GM12878 (cell line): ENCODE measurements around the gene ODAD4. TPM values are rescaled to one million over a fixed set of nuclear protein-coding genes. Genes with fewer than 3 reads are reported as not detected.

Source experiments
- ATAC-seq: fragments of 200-7000 bp; cut with Tn5 transposase; 3 replicates; pipeline ENCODE4 v1.9.1; 2020; ENCODE audit warnings: mild to moderate bottlenecking, moderate library complexity
- BruUV-seq: library from RNA; stranded (reverse); fragments of 400-500 nt; replicated peaks from 2 replicates; lab custom pipeline; 2021; lab: Mats Ljungman, UMichigan
- CTCF ChIA-PET: fragments of 300-600 bp; sonication (Branson Sonifier 250); formaldehyde crosslinking; extraction: SDS; loops from one replicate; lab custom pipeline; 2021; ENCODE audit warnings: inconsistent platforms; lab: Yijun Ruan, JAX
- POLR2A ChIA-PET: fragments of 350-600 bp; formaldehyde crosslinking; extraction: SDS; loops from one replicate; lab custom pipeline; 2021; ENCODE audit warnings: inconsistent platforms; lab: Charles Lee
- RAD21 ChIA-PET: fragments of 300-600 bp; sonication (Branson Sonifier 250); formaldehyde crosslinking; loops from one replicate; lab custom pipeline; 2023; ENCODE audit warnings: antibody characterized with exemption; ENCODE audit not compliant: unreplicated experiment; lab: Charles Lee
- SMC1A ChIA-PET: fragments of 300-600 bp; sonication (Branson Sonifier 250); formaldehyde crosslinking; loops from one replicate; lab custom pipeline; 2023; ENCODE audit not compliant: unreplicated experiment, uncharacterized antibody; lab: Charles Lee
- DNase-seq: peaks from one replicate; pipeline ENCODE4 v3.0.0-alpha.2; 2011; ENCODE audit warnings: low read depth, low spot score
- FAIRE-seq: peaks from 3 replicates; lab custom pipeline; 2011; peaks lifted over from hg19 to GRCh38; lab: Jason Lieb, UNC
- H2AFZ ChIP-seq: 2 replicates; pipeline ENCODE4 v1.6.0; 2011; ENCODE audit warnings: low read depth, low read length, control low read depth; ENCODE audit not compliant: control insufficient read depth
- H3K27ac ChIP-seq: 2 replicates; pipeline ENCODE4 v1.5.1; 2011; ENCODE audit warnings: control low read depth; ENCODE audit not compliant: control insufficient read depth, insufficient read depth
- H3K27me3 ChIP-seq, 2 experiments: replicated peaks in 1 of 2; 2 replicates each; pipeline versions ENCODE4 v1.6.0 to v1.6.1; 2011; ENCODE audit warnings: low read length in 1 of 2; ENCODE audit not compliant: control insufficient read depth in 2 of 2, insufficient read depth in 2 of 2
- H3K36me3 ChIP-seq, 2 experiments: 2 replicates each; pipeline ENCODE4 v1.5.1; 2011; ENCODE audit warnings: low read length in 1 of 2; ENCODE audit not compliant: control insufficient read depth in 2 of 2, insufficient read depth in 2 of 2
- H3K4me1 ChIP-seq: 2 replicates; pipeline ENCODE4 v1.6.1; 2011; ENCODE audit warnings: mild to moderate bottlenecking, low read length, moderate library complexity, mixed read lengths; ENCODE audit not compliant: control insufficient read depth, insufficient read depth
- H3K4me2 ChIP-seq: 2 replicates; pipeline ENCODE4 v1.6.0; 2011; ENCODE audit warnings: control low read depth; ENCODE audit not compliant: control insufficient read depth, insufficient read depth
- H3K4me3 ChIP-seq: fragments of 200-600 bp; sonication (generic); 2 replicates; pipeline ENCODE4 v1.5.1; 2016
- H3K79me2 ChIP-seq: 2 replicates; pipeline ENCODE4 v1.6.0; 2011; ENCODE audit warnings: low read length; ENCODE audit not compliant: control insufficient read depth, insufficient read depth
- H3K9ac ChIP-seq: 2 replicates; pipeline ENCODE4 v1.8.0; 2011; ENCODE audit warnings: low read length, control low read depth, mixed read lengths; ENCODE audit not compliant: control insufficient read depth, insufficient read depth
- H3K9me3 ChIP-seq: replicated peaks from 3 replicates; pipeline ENCODE4 v1.5.1; 2011; ENCODE audit warnings: mild to moderate bottlenecking, low read length; ENCODE audit not compliant: control insufficient read depth, insufficient read depth
- H4K20me1 ChIP-seq: 2 replicates; pipeline ENCODE4 v1.6.0; 2011; ENCODE audit not compliant: control insufficient read depth, insufficient read depth
- CHD4 ChIP-seq: fragments of 200-600 bp; sonication (generic); IDR thresholded peaks from 2 replicates; pipeline ENCODE4 v1.6.1; 2016; ENCODE audit warnings: mild to moderate bottlenecking
- DPF2 ChIP-seq: fragments of 450-650 bp; IDR thresholded peaks from 2 replicates; pipeline ENCODE4 v1.6.1; 2017; ENCODE audit warnings: mild to moderate bottlenecking
- ESRRA ChIP-seq: IDR thresholded peaks from 2 replicates; pipeline ENCODE4 v1.6.1; 2012; ENCODE audit warnings: mild to moderate bottlenecking, low read length, improper control_type of control experiment
- EZH2 ChIP-seq: IDR thresholded peaks from 2 replicates; pipeline ENCODE4 v1.6.1; 2012; ENCODE audit warnings: low read depth, mild to moderate bottlenecking, control low read depth, inconsistent platforms, low read length, borderline replicate concordance; ENCODE audit not compliant: control insufficient read depth
- FOS ChIP-seq: IDR thresholded peaks from 3 replicates; pipeline ENCODE4 v1.6.1; 2011; ENCODE audit warnings: borderline replicate concordance; ENCODE audit not compliant: insufficient read length; ENCODE audit errors: extremely low read depth
- HCFC1 ChIP-seq: fragments of 150-350 bp; IDR thresholded peaks from 2 replicates; pipeline ENCODE4 v1.6.1; 2014; ENCODE audit warnings: low read length
- LARP7 ChIP-seq: fragments of 450-650 bp; IDR thresholded peaks from 2 replicates; pipeline ENCODE4 v1.6.1; 2017; ENCODE audit warnings: mild to moderate bottlenecking
- MEF2B ChIP-seq: fragments of 450-650 bp; IDR thresholded peaks from 2 replicates; pipeline ENCODE4 v1.6.1; 2018; ENCODE audit warnings: mild to moderate bottlenecking, moderate library complexity; ENCODE audit not compliant: partially characterized antibody, poor library complexity, severe bottlenecking
- MYC ChIP-seq: IDR thresholded peaks from 2 replicates; pipeline ENCODE4 v1.6.1; 2011; ENCODE audit warnings: mild to moderate bottlenecking, low read length, moderate library complexity, inconsistent platforms; ENCODE audit not compliant: insufficient read depth, insufficient replicate concordance, insufficient read length, severe bottlenecking
- NFXL1 ChIP-seq: fragments of 450-650 bp; IDR thresholded peaks from 2 replicates; pipeline ENCODE4 v1.6.1; 2017; ENCODE audit warnings: antibody characterized with exemption, mild to moderate bottlenecking, borderline replicate concordance
- POLR2AphosphoS2 ChIP-seq: IDR thresholded peaks from 2 replicates; pipeline ENCODE4 v1.6.1; 2011; ENCODE audit warnings: low read depth, mild to moderate bottlenecking, low read length, improper control_type of control experiment, moderate library complexity
- RAD51 ChIP-seq: fragments of 450-650 bp; IDR thresholded peaks from 2 replicates; pipeline ENCODE4 v1.6.1; 2016; ENCODE audit warnings: moderate library complexity, mild to moderate bottlenecking, inconsistent platforms
- SMAD1 ChIP-seq: fragments of 450-650 bp; IDR thresholded peaks from 2 replicates; pipeline ENCODE4 v1.6.1; 2018; ENCODE audit warnings: mild to moderate bottlenecking, low read depth; ENCODE audit not compliant: partially characterized antibody
- YY1 ChIP-seq: IDR thresholded peaks from 2 replicates; pipeline ENCODE4 v1.6.1; 2011; ENCODE audit warnings: low read depth, mild to moderate bottlenecking, low read length
- ZNF622 ChIP-seq: fragments of 450-650 bp; IDR thresholded peaks from 2 replicates; pipeline ENCODE4 v1.6.1; 2017; ENCODE audit warnings: mild to moderate bottlenecking, inconsistent platforms
- WGBS: methylation state at CpG from one replicate; pipeline ENCODE4 v1.1.6; 2016; ENCODE audit warnings: low lambda C conversion rate; ENCODE audit not compliant: insufficient replicate concordance, insufficient coverage; ENCODE audit errors: missing lambda C conversion rate; 5-methylcytosine and 5-hydroxymethylcytosine counted together
- in situ Hi-C: fragments of 300-500 bp; cut with MboI; formaldehyde crosslinking; loops from 9 replicates; pipeline ENCODE4 v1.14.3; 2018; ENCODE audit warnings: mixed read lengths
- intact Hi-C: fragments of 100-400 bp; cut with micrococcal nuclease; formaldehyde crosslinking; loops from one replicate; pipeline ENCODE4 v1.14.2; 2022; ENCODE audit not compliant: unreplicated experiment
- polyA plus RNA-seq, 11 experiments: library from polyadenylated mRNA; depleted of rRNA in 4 of 11; unstranded in 6 of 11; stranded (reverse) in 5 of 11; fragments of >200 nt; fragmentation: Nextera tagmentation in 4 of 11; fragmentation: Illumina TruSeq in 1 of 11; extraction: Ambion mirVana in 4 of 11; extraction: Trizol in 1 of 11; gene quantifications; 1 replicate in 1 of 11; 2 replicates in 10 of 11; pipeline versions ENCODE4 v1.2.1 to v1.2.3, GENCODE V29; 2011 to 2016; ENCODE audit warnings: inconsistent platforms in 2 of 11, missing spikeins in 2 of 11, low read depth in 1 of 11
- total RNA-seq, 4 experiments: library from RNA; depleted of rRNA in 3 of 4; stranded (reverse); fragments of >200 nt in 3 of 4; fragmentation: Illumina TruSeq in 1 of 4; extraction: Trizol in 1 of 4; gene quantifications; 2 replicates each; pipeline versions ENCODE4 v1.2.1 to v1.2.3, GENCODE V29; 2013 to 2021
- TF ChIP-seq, protein P1 (sequence below): IDR thresholded peaks from 2 replicates; pipeline ENCODE4 v1.6.1; 2012; ENCODE audit warnings: low read length, inconsistent platforms
- TF ChIP-seq, protein P2 (sequence below): IDR thresholded peaks from 2 replicates; pipeline ENCODE4 v1.6.1; 2012; ENCODE audit warnings: low read depth, low read length, improper control_type of control experiment
- TF ChIP-seq, protein P3 (sequence below): fragments of 450-650 bp; IDR thresholded peaks from 2 replicates; pipeline ENCODE4 v1.6.1; 2016; ENCODE audit warnings: mild to moderate bottlenecking

ODAD4 gene
- total and polyA plus RNA-seq, 10 of the 15 experiments (the other 5 are each of a cell fraction or from before 2014, with no cell fraction given), result 0.10 to 0.73 (median 0.35) TPM

- TF ChIP-seq, protein P1, sequence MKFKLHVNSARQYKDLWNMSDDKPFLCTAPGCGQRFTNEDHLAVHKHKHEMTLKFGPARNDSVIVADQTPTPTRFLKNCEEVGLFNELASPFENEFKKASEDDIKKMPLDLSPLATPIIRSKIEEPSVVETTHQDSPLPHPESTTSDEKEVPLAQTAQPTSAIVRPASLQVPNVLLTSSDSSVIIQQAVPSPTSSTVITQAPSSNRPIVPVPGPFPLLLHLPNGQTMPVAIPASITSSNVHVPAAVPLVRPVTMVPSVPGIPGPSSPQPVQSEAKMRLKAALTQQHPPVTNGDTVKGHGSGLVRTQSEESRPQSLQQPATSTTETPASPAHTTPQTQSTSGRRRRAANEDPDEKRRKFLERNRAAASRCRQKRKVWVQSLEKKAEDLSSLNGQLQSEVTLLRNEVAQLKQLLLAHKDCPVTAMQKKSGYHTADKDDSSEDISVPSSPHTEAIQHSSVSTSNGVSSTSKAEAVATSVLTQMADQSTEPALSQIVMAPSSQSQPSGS, result no peak
Measured at GRCh38 chr17:41919840-41920579, 10.4 kb upstream of the ODAD4 start (continued).

DNA sequence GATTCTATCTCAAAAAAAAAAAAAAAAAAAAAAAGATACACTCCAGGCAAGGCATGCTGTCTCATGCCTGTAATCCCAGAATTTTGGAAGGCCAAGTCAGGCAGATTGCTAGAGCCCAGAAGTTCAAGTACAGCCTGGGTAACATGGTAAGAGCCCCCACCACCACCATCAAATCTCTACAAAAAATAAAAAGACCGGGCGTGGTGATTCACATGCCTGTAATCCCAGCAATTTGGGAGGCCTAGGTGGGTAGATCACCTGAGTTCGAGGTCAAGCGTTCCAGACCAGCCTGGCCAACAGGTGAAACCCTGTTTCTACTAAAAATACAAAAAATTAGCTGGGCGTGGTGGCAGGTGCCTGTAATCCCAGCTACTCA is 9.8 kb upstream of the ODAD4 start:
- Histone ChIP-seq H3K79me2 (peaks cover 32% of the 10 kb centered on the region), H3K9ac (no peak overlapping the region), H3K4me2 (no peak overlapping the region), H3K4me1 (peaks cover 14% of the 10 kb centered on the region), H3K27me3 (no peaks in the 10 kb centered on the region), H3K36me3 (no peaks in the 10 kb centered on the region; a peak in 1 of 4 replicates), H3K4me3 (no peak overlapping the region), H3K27ac (no peak overlapping the region), H3K9me3 (no peaks in the 10 kb centered on the region), H2AFZ (no peak overlapping the region), H4K20me1 (0 out of 2 replicates have a peak, but pooled peaks cover 3% of the 10 kb centered on the region)
- POLR2A ChIA-PET, result interaction anchor here (0.5 to 0.6 kb wide), 2 partner anchors 119 to 1697 kb away, joined by 4 to 5 read pairs; no protein-coding TSS in a partner anchor
- no peak for FAIRE-seq
- DNase-seq, result no peak
- SMC1A ChIA-PET, result interaction anchor here (0.7 kb wide), 1 partner anchor 12 kb away, joined by 5 read pairs; no protein-coding TSS in a partner anchor
- WGBS, result 88% methylated on average over 5 of the region's 5 CpGs
- RAD21 ChIA-PET, result interaction anchor here (1.2 kb wide), 1 partner anchor 10 kb away, joined by 4 read pairs; the partner anchor contains the start of gene ODAD4
- intact Hi-C loops, result no loop called here
- BruUV-seq, result no TSS peak
- CTCF ChIA-PET, result no interaction called here
- ATAC-seq, result no peak
- in situ Hi-C loops, result no loop called here
- TF ChIP-seq SMAD1 (no peak), HCFC1 (no peak), MEF2B (no peak), ESRRA (no peak), MYC (no peak), ZNF622 (no peak), YY1 (no peak), NFXL1 (no peak), CHD4 (no peak), POLR2AphosphoS2 (no peak), LARP7 (no peak), EZH2 (no peak), DPF2 (no peak), RAD51 (no peak), FOS (no peak)
- TF ChIP-seq, protein P2, sequence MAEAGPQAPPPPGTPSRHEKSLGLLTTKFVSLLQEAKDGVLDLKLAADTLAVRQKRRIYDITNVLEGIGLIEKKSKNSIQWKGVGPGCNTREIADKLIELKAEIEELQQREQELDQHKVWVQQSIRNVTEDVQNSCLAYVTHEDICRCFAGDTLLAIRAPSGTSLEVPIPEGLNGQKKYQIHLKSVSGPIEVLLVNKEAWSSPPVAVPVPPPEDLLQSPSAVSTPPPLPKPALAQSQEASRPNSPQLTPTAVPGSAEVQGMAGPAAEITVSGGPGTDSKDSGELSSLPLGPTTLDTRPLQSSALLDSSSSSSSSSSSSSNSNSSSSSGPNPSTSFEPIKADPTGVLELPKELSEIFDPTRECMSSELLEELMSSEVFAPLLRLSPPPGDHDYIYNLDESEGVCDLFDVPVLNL, result no peak
- TF ChIP-seq, protein P3, sequence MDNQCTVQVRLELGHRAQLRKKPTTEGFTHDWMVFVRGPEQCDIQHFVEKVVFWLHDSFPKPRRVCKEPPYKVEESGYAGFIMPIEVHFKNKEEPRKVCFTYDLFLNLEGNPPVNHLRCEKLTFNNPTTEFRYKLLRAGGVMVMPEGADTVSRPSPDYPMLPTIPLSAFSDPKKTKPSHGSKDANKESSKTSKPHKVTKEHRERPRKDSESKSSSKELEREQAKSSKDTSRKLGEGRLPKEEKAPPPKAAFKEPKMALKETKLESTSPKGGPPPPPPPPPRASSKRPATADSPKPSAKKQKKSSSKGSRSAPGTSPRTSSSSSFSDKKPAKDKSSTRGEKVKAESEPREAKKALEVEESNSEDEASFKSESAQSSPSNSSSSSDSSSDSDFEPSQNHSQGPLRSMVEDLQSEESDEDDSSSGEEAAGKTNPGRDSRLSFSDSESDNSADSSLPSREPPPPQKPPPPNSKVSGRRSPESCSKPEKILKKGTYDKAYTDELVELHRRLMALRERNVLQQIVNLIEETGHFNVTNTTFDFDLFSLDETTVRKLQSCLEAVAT, result no peak
